H7 (cell line): Measurements from ENCODE around the gene VGLL4. TPM values are rescaled to one million over a fixed set of nuclear protein-coding genes. Genes with fewer than 3 reads are reported as not detected.
"Not testable (repeated sequence)": the region's sequence is repeated elsewhere in the genome, so short reads cannot be mapped to it uniquely, and the experiment has no call there.

Experiments
- DNase-seq: peaks from one replicate; pipeline ENCODE4 v3.0.0; 2012
- H3K27me3 ChIP-seq: 2 replicates; pipeline ENCODE4 v1.6.0; 2011; ENCODE audit warnings: mild to moderate bottlenecking, low read length; ENCODE audit not compliant: control insufficient read depth, insufficient read depth
- H3K36me3 ChIP-seq: replicated peaks from 2 replicates; pipeline ENCODE4 v1.5.1; 2011; ENCODE audit warnings: low read length; ENCODE audit not compliant: control insufficient read depth, insufficient read depth
- H3K4me3 ChIP-seq: 2 replicates; pipeline ENCODE4 v1.5.1; 2011; ENCODE audit warnings: low read depth, mild to moderate bottlenecking, control low read depth, low read length, moderate library complexity; ENCODE audit not compliant: insufficient read depth
- total RNA-seq: library from RNA; depleted of rRNA; stranded (reverse); fragments of >200 nt; shearing (Covaris generic); gene quantifications from 2 replicates; pipeline ENCODE4 v1.2.3, GENCODE V29; 2014

The VGLL4 gene
- total RNA-seq, 1 experiment from 2014 or later = 44.2 TPM

DNA sequence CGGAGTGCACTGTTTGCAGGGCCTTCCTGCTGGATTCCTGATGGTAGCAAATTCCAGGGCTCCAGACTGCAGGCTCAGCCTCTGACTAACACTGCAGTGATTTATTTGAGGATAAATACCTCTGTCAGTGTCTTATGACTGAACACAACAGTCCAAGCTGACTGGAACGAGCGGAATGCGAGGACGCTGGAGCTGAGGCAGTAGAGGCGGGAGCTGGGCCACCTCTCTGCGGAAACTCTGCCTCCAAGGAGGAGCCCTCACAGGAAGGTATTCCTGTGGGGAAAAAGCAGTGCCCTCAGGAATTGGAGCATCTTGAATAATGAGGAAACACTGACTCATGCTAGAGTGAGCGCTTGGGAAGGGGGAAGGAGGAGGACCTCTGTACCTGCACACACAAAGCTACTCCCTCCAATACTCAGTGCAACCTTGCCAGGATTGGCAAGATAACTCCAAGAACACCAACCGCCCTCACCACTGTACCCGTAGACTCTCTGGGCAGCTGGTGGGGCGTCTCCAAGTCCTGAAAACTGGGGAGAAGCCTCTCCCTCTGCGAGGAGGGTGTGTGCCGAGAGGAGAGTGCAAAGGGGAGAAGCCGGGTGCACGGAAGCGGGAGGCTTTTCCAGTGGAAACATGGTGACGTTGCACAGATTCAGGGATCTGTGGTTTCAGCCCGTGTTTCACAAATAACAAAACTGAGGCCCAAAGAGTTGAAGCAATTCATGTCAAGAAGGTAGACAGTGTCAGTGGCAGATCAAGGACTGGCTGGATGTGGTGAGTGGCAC is 43.0 kb downstream of the VGLL4 start:
- Histone ChIP-seq H3K36me3 (peaks cover 2% of the 10 kb centered on the region; the same call in 1 of the 2 replicates), H3K4me3 (no peak overlapping the region), H3K27me3 (no peaks in the 10 kb centered on the region)
- peak; percentile 68 for DNase-seq

DNA sequence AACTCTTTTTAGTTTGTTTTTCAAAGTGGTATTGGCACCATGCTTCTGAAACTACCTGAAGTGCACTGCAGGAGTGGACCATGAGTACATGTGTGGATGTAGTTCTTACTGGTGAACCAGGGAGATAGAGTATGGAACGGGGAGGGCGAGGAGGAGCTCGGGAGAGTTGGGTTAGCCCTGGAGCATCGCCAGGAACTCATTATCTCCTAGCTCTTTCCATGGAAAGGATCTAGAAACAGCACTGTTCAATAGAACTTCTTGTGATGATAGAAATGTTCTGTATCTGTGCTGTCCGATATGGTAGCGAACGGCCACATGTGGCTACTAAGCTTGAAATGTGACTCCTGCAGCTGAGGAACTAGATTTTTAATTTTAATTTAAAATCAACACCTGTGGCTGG is 47.3 kb downstream of the VGLL4 start:
- H3K4me3 ChIP-seq = no peak overlapping the region
- H3K36me3 ChIP-seq = peaks cover 2% of the 10 kb centered on the region; the same call in 1 of the 2 replicates
- no peaks in the 10 kb centered on the region for H3K27me3 ChIP-seq
- DNase-seq = no peak

DNA sequence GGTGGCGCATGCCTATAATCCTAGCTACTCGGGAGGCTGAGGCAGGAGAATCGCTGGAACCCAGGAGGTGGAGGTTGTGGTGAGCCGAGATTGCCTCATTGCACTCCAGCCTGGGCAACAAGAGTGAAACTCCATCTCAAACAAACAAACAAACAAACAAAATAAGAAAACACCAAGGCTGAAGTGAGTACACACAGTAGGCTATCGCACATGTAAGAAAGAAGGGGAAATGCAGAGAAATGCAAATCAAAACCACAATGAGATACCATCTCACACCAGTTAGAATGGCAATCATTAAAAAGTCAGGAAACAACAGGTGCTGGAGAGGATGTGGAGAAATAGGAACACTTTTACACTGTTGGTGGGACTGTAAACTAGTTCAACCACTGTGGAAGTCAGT is 48.7 kb downstream of the VGLL4 start:
- H3K27me3 ChIP-seq, H3K4me3 ChIP-seq, H3K36me3 ChIP-seq, DNase-seq: not testable (repeated sequence)

GRCh38 chr3:11593318-11594034 is 50.2 kb downstream of the VGLL4 start:
- Histone ChIP-seq H3K36me3 (no peaks in the 10 kb centered on the region; the same call in 1 of the 2 replicates), H3K4me3 (no peak overlapping the region), H3K27me3 (no peaks in the 10 kb centered on the region)
- no peak for DNase-seq

GRCh38 chr3:11592445-11593298 is 51.0 kb downstream of the VGLL4 start:
- no peaks in the 10 kb centered on the region; the same call in 1 of the 2 replicates for H3K36me3 ChIP-seq
- H3K4me3 ChIP-seq = no peak overlapping the region
- DNase-seq = no peak
- no peaks in the 10 kb centered on the region for H3K27me3 ChIP-seq

- Histone ChIP-seq H3K4me3 (no peak overlapping the region), H3K36me3 (no peaks in the 10 kb centered on the region; the same call in 1 of the 2 replicates), H3K27me3 (no peaks in the 10 kb centered on the region)
- DNase-seq = peak; percentile 62
Observed at GRCh38 chr3:11591391-11592282, 52.1 kb downstream of the VGLL4 start.

DNA sequence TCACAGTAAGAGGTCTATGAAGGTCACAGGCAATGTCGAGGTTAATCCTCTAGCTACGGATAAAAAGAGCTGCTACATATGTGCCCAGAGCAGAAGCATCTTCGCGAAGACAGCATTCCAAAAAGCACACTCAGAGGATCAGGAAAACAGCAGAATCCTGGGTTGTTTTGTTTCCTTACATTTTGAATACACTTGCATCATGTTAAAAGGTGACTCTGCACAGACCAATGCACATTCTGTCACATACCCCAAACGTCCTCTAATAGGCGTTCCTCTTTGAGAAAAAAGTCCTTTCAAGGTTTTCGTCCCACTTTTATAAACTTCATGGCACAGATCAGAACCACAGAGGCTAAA is 52.7 kb downstream of the VGLL4 start:
- Histone ChIP-seq H3K36me3 (no peaks in the 10 kb centered on the region), H3K4me3 (no peak overlapping the region), H3K27me3 (no peaks in the 10 kb centered on the region)
- DNase-seq = no peak

- no peak for DNase-seq
- Histone ChIP-seq H3K36me3 (no peaks in the 10 kb centered on the region), H3K4me3 (no peak overlapping the region), H3K27me3 (no peaks in the 10 kb centered on the region)
Observed at GRCh38 chr3:11589706-11590105, 54.0 kb downstream of the VGLL4 start.

- no peaks in the 10 kb centered on the region for H3K27me3 ChIP-seq
- H3K36me3 ChIP-seq = no peaks in the 10 kb centered on the region
- H3K4me3 ChIP-seq = no peak overlapping the region
- DNase-seq = no peak
Observed at GRCh38 chr3:11588755-11589154, 55.0 kb downstream of the VGLL4 start.

DNA sequence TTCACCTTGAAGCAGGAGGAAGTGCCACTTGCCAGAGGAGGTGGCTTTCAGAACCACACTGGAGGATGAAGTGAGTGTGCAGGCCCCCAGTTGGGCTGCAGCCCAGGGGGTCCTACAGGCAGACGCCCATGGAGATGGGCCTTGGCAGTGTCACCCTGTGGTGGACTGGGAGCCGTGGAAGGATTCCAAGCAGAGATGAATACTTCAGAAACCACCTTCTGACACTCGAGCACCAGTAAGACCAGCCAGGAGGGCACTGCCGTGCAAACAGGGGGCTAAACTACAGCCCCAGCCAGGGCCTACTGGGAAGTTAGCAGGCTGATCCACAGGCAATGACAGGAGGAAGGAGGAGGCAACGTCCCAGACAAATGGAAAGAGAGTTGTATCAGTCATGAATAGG is 55.4 kb downstream of the VGLL4 start:
- no peak for DNase-seq
- no peaks in the 10 kb centered on the region for H3K36me3 ChIP-seq
- H3K4me3 ChIP-seq = no peak overlapping the region
- no peaks in the 10 kb centered on the region for H3K27me3 ChIP-seq

DNA sequence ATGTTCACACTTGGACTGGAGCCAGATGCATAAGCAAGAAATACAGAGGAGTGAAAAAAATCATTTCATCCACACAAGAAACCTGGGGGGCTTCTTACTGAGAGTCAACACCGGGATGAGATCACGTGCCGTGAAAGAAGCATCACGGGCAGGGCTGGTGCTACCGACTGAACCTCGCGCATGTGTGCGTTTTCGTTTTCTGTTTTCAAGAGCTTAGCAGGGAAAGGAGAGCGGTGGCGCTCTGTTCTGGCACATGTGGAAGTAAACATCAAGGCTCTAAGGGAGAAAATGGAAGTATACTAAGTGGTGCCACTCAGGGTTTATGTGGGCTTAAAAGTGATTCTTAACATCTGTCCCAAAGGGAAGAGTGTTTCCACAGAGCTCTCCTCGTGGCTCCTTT is 55.9 kb downstream of the VGLL4 start:
- DNase-seq = no peak
- no peaks in the 10 kb centered on the region for H3K36me3 ChIP-seq
- no peak overlapping the region for H3K4me3 ChIP-seq
- no peaks in the 10 kb centered on the region for H3K27me3 ChIP-seq

DNA sequence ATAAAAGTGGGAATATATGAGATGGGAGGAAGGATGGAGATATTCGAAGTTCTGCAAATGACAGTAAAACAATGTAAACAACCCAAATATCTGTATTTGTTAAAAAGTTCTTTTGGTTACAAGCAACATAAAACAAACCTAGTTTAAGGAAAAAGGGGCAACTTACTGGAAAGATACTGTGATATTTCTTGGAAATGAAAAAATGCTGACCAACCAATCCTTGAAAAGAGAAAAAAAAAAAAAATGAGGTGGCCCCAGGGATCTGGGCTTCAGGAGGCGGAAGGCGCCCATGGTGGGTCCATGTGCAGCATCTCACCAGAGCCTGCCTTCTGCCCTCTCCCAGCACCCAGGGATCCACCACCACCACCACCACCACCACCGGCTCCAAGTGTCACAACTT is 59.1 kb downstream of the VGLL4 start:
- no peaks in the 10 kb centered on the region for H3K36me3 ChIP-seq
- no peaks in the 10 kb centered on the region for H3K27me3 ChIP-seq
- no peak for DNase-seq
- no peak overlapping the region for H3K4me3 ChIP-seq

DNA sequence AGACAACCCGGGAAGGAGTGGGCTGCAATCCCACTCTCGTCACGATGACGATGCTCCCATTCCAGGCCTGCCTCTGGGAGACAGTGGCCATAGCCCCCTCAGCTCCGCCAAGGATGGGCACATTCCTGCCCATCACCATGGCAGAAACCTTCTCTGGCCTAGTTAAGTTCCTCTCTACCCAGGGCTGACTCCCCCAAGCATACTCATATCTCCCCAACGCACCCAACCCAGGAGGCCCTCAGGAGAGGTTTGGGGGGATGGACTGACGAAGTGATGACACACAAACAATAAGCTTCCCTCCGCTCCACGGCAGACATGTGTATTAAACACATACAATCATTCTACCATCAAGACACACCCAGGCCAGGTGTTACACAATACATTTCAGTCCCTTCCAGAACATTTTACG is 60.1 kb downstream of the VGLL4 start:
- DNase-seq = peak; percentile 29
- Histone ChIP-seq H3K36me3 (no peaks in the 10 kb centered on the region), H3K27me3 (no peaks in the 10 kb centered on the region), H3K4me3 (no peak overlapping the region)

DNA sequence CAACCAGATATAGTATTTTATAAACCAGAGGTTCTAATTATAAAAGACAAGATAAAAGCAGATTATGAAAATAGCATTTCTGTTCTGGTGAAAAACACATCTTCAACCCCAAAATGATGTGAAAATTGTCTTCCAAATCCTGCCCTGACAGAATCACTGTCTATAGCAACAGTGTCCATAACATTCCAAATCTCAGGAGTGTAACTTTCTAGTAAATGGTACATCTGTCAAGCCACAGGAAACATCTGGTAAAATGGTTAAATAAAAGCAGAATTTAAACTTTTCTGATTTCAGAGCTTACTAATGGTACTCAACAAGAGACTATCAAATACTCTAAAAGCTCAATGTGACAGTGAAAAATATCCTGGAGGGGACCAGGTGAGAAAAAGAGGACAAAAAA is 60.5 kb downstream of the VGLL4 start:
- Histone ChIP-seq H3K36me3 (no peaks in the 10 kb centered on the region), H3K27me3 (no peaks in the 10 kb centered on the region), H3K4me3 (no peak overlapping the region)
- DNase-seq = no peak
